GM23248 (cell line): ENCODE measurements around the gene TMEM108.

Source experiments
- EZH2 ChIP-seq: fragments of 200-600 bp; sonication (generic); IDR thresholded peaks from 2 replicates; pipeline ENCODE4 v1.6.1; 2018; ENCODE audit warnings: antibody characterized with exemption, mild to moderate bottlenecking; ENCODE audit not compliant: insufficient read depth, poor library complexity, severe bottlenecking
- EZH2phosphoT487 ChIP-seq: fragments of 200-600 bp; sonication (generic); IDR thresholded peaks from 2 replicates; pipeline ENCODE4 v1.6.1; 2018; ENCODE audit warnings: antibody characterized with exemption, moderate library complexity, mild to moderate bottlenecking, low read depth; ENCODE audit not compliant: insufficient read depth

DNA sequence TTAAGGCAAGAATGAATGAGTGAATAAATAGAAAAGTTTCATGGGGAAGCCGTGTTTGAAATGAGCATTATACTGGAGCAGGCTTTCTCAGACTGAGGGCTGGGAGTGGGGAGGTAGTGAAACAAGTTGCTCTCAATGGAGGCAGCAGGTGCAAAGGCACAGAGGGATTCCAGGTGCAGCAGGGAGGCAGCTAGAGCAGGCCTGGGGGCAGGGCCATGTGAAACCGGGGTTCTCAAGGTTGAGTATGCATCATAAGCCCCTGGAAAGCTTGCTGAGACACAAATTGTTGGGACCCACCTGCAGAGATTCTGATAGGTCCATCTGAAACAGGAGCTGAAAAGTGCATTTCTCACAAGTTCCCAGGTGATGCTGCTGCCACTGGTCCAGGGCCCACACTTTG is 406.9 kb downstream of the TMEM108 start:
- TF ChIP-seq EZH2phosphoT487, result no peak
- TF ChIP-seq EZH2, result no peak
